H1 (cell line): ENCODE data around the gene COL4A1. TPM values are rescaled to one million over a fixed set of nuclear protein-coding genes. Genes with fewer than 3 reads are reported as not detected.

ENCODE experiments used
- CTCF ChIA-PET: fragments of 300-600 bp; sonication (Branson Sonifier 250); formaldehyde crosslinking; loops from one replicate; lab custom pipeline; 2021; ENCODE audit not compliant: partially characterized antibody; lab: Charles Lee
- POLR2A ChIA-PET: fragments of 300-600 bp; sonication (Branson Sonifier 250); formaldehyde crosslinking; loops from one replicate; lab custom pipeline; 2021; ENCODE audit warnings: inconsistent platforms; ENCODE audit not compliant: partially characterized antibody; lab: Charles Lee
- DNase-seq, 2 experiments: peaks; one replicate each; pipeline versions ENCODE4 v3.0.0 to v3.0.0-alpha.2; 2010 to 2022; ENCODE audit warnings: low spot score in 2 of 2, low read depth in 1 of 2, mixed read lengths in 1 of 2
- FAIRE-seq: peaks from 2 replicates; lab custom pipeline; 2011; peaks lifted over from hg19 to GRCh38; lab: Jason Lieb, UNC
- H2AFZ ChIP-seq: 2 replicates; pipeline ENCODE4 v1.8.1; 2012; ENCODE audit warnings: low read length, inconsistent platforms
- H2AK5ac ChIP-seq: 2 replicates; pipeline ENCODE4 v1.6.1; 2013; ENCODE audit warnings: low read depth, low read length
- H2BK120ac ChIP-seq: replicated peaks from 2 replicates; pipeline ENCODE3; 2013; ENCODE audit warnings: low read depth, low read length, inconsistent platforms
- H2BK12ac ChIP-seq: 2 replicates; pipeline ENCODE4 v1.6.1; 2013; ENCODE audit warnings: low read depth, low read length
- H2BK15ac ChIP-seq: 2 replicates; pipeline ENCODE4 v1.6.1; 2013; ENCODE audit warnings: low read length
- H2BK20ac ChIP-seq: 2 replicates; pipeline ENCODE4 v1.6.1; 2013; ENCODE audit warnings: low read length
- H2BK5ac ChIP-seq: 2 replicates; pipeline ENCODE4 v1.6.1; 2013; ENCODE audit warnings: low read depth, low read length
- H3K14ac ChIP-seq: 2 replicates; pipeline ENCODE4 v1.6.1; 2013; ENCODE audit warnings: inconsistent platforms; ENCODE audit not compliant: insufficient read length
- H3K18ac ChIP-seq: 2 replicates; pipeline ENCODE4 v1.6.1; 2013; ENCODE audit warnings: low read length; ENCODE audit errors: extremely low read depth
- H3K23ac ChIP-seq: 2 replicates; pipeline ENCODE4 v1.6.1; 2013; ENCODE audit warnings: inconsistent platforms; ENCODE audit not compliant: insufficient read length
- H3K23me2 ChIP-seq: 2 replicates; pipeline ENCODE4 v1.6.1; 2013; ENCODE audit warnings: low read depth, low read length
- H3K27ac ChIP-seq: 2 replicates; pipeline ENCODE4 v1.6.1; 2011; ENCODE audit warnings: low read depth, low read length, inconsistent platforms
- H3K27me3 ChIP-seq, 4 experiments: replicated peaks in 1 of 4; 1 replicate in 1 of 4; 2 replicates in 3 of 4; pipeline versions ENCODE4 v1.6.1 to v1.8.1; 2011 to 2013; ENCODE audit warnings: low read length in 3 of 4, mild to moderate bottlenecking in 3 of 4, inconsistent platforms in 2 of 4, mixed read lengths in 2 of 4, moderate library complexity in 1 of 4; ENCODE audit not compliant: control insufficient read depth in 3 of 4, insufficient read depth in 3 of 4; ENCODE audit errors: extremely low read depth in 1 of 4
- H3K36me3 ChIP-seq, 4 experiments: 2 replicates each; pipeline versions ENCODE4 v1.6.1 to v1.8.1; 2011 to 2013; ENCODE audit warnings: mild to moderate bottlenecking in 4 of 4, low read length in 3 of 4, moderate library complexity in 2 of 4, control low read depth in 1 of 4, inconsistent platforms in 1 of 4; ENCODE audit not compliant: insufficient read depth in 4 of 4, control insufficient read depth in 2 of 4
- H3K4ac ChIP-seq: replicated peaks from 2 replicates; pipeline ENCODE3; 2013; ENCODE audit warnings: low read length, low read depth, mixed read lengths, inconsistent platforms; ENCODE audit not compliant: insufficient read length
- H3K4me1 ChIP-seq, 4 experiments: replicated peaks in 1 of 4; 1 replicate in 1 of 4; 2 replicates in 3 of 4; pipeline versions ENCODE4 v1.6.1 to v1.8.1; 2011 to 2013; ENCODE audit warnings: low read length in 3 of 4, inconsistent platforms in 2 of 4, mixed read lengths in 1 of 4; ENCODE audit not compliant: insufficient read depth in 4 of 4, control insufficient read depth in 3 of 4
- H3K4me2 ChIP-seq, 2 experiments: 2 replicates each; pipeline versions ENCODE4 v1.6.1 to v1.8.1; 2011 to 2013; ENCODE audit warnings: low read depth in 2 of 2, low read length in 2 of 2, control low read depth in 1 of 2, inconsistent platforms in 1 of 2, mild to moderate bottlenecking in 1 of 2; ENCODE audit not compliant: insufficient read depth in 1 of 2
- H3K4me3 ChIP-seq, 4 experiments: fragments of 200-600, 300-600 bp in 1 of 4; sonication (generic), shearing (Covaris generic), sonication (Bioruptor Twin) in 1 of 4; 2 replicates each; pipeline versions ENCODE4 v1.5.1 to v1.8.1; 2011 to 2016; ENCODE audit warnings: low read length in 4 of 4, low read depth in 3 of 4, control low read depth in 2 of 4, inconsistent platforms in 2 of 4, mild to moderate bottlenecking in 2 of 4, mixed read lengths in 1 of 4, moderate library complexity in 1 of 4; ENCODE audit not compliant: insufficient read depth in 2 of 4; ENCODE audit errors: extremely low read depth in 1 of 4
- H3K56ac ChIP-seq: replicated peaks from 2 replicates; pipeline ENCODE3; 2013; ENCODE audit warnings: low read depth, mild to moderate bottlenecking, mixed read lengths, low read length, inconsistent platforms; ENCODE audit not compliant: insufficient read length
- H3K79me1 ChIP-seq: 2 replicates; pipeline ENCODE4 v1.6.1; 2013; ENCODE audit warnings: low read depth, low read length, control low read depth
- H3K79me2 ChIP-seq, 2 experiments: 2 replicates each; pipeline versions ENCODE4 v1.6.1 to v1.8.1; 2012 to 2013; ENCODE audit warnings: low read length in 2 of 2, mild to moderate bottlenecking in 2 of 2, inconsistent platforms in 1 of 2; ENCODE audit not compliant: insufficient read depth in 2 of 2, control insufficient read depth in 1 of 2
- H3K9ac ChIP-seq, 4 experiments: replicated peaks in 1 of 4; 1 replicate in 1 of 4; 2 replicates in 3 of 4; pipeline versions ENCODE4 v1.6.1 to v1.8.1; 2011 to 2013; ENCODE audit warnings: low read depth in 3 of 4, low read length in 3 of 4, control low read depth in 2 of 4, mild to moderate bottlenecking in 2 of 4, moderate library complexity in 2 of 4, inconsistent platforms in 1 of 4; ENCODE audit errors: extremely low read depth in 1 of 4
- H3K9me3 ChIP-seq, 2 experiments: 2 replicates each; pipeline versions ENCODE4 v1.6.1 to v1.8.1; 2012 to 2013; ENCODE audit warnings: mild to moderate bottlenecking in 2 of 2, moderate library complexity in 2 of 2, control low read depth in 1 of 2, inconsistent platforms in 1 of 2, low read depth in 1 of 2, low read length in 1 of 2, mixed read lengths in 1 of 2; ENCODE audit not compliant: insufficient read depth in 2 of 2
- H4K20me1 ChIP-seq, 2 experiments: replicated peaks in 1 of 2; 2 replicates each; pipeline versions ENCODE3 to v1.8.1; 2011 to 2013; ENCODE audit warnings: inconsistent platforms in 2 of 2, low read length in 2 of 2, mild to moderate bottlenecking in 1 of 2; ENCODE audit not compliant: insufficient read depth in 2 of 2, control insufficient read depth in 1 of 2
- H4K5ac ChIP-seq: 2 replicates; pipeline ENCODE4 v1.6.1; 2013; ENCODE audit warnings: low read length, low read depth, mixed read lengths, inconsistent platforms; ENCODE audit not compliant: insufficient read length
- H4K8ac ChIP-seq: 2 replicates; pipeline ENCODE4 v1.8.0; 2013; ENCODE audit warnings: mild to moderate bottlenecking, moderate library complexity, low read length, inconsistent platforms; ENCODE audit not compliant: insufficient read depth; ENCODE audit errors: extremely low read depth
- H4K91ac ChIP-seq: replicated peaks from 2 replicates; pipeline ENCODE3; 2013; ENCODE audit warnings: low read length, mixed read lengths, inconsistent platforms; ENCODE audit not compliant: insufficient read length
- BCL11A ChIP-seq, 2 experiments: IDR thresholded peaks; one replicate each; pipeline ENCODE4 v1.6.1; 2011; ENCODE audit warnings: low read depth in 2 of 2, low read length in 2 of 2, mild to moderate bottlenecking in 2 of 2
- CBX8 ChIP-seq: fragments of 300-800, 300-1000 bp; sonication (generic); IDR thresholded peaks from 2 replicates; pipeline ENCODE4 v1.7.1; 2016; ENCODE audit warnings: low read depth, low read length, borderline replicate concordance
- CEBPB ChIP-seq: IDR thresholded peaks from 2 replicates; pipeline ENCODE4 v1.6.1; 2012; ENCODE audit warnings: low read depth, low read length
- CHD2 ChIP-seq: IDR thresholded peaks from 2 replicates; pipeline ENCODE4 v1.6.1; 2012; ENCODE audit warnings: low read length, improper control_type of control experiment
- KDM1A ChIP-seq: fragments of 200-600, 300-600 bp; sonication (generic); IDR thresholded peaks from 2 replicates; pipeline ENCODE4 v1.7.1; 2016; ENCODE audit warnings: mild to moderate bottlenecking, low read length, borderline replicate concordance
- NRF1 ChIP-seq: IDR thresholded peaks from 2 replicates; pipeline ENCODE4 v1.6.1; 2011; ENCODE audit warnings: mild to moderate bottlenecking, low read depth, low read length, improper control_type of control experiment
- PHF8 ChIP-seq: fragments of 200-600 bp; sonication (generic); conservative IDR thresholded peaks from 2 replicates; pipeline ENCODE4 v1.7.1; 2012; ENCODE audit warnings: low read depth, mild to moderate bottlenecking, inconsistent platforms, low read length, moderate library complexity
- RNF2 ChIP-seq: fragments of 200-900, 300-1000 bp; sonication (generic); IDR thresholded peaks from 2 replicates; pipeline ENCODE4 v1.7.1; 2016; ENCODE audit warnings: borderline replicate concordance, low read depth, mild to moderate bottlenecking, antibody characterized with exemption, low read length; ENCODE audit not compliant: poor library complexity, severe bottlenecking; ENCODE audit errors: missing control alignments
- SAP30 ChIP-seq: fragments of 300-600 bp; sonication (generic); IDR thresholded peaks from 2 replicates; pipeline ENCODE4 v1.7.1; 2012; ENCODE audit warnings: low read length, moderate library complexity, mild to moderate bottlenecking, inconsistent platforms; ENCODE audit not compliant: insufficient read depth, insufficient replicate concordance
- SP2 ChIP-seq: IDR thresholded peaks from 2 replicates; pipeline ENCODE4 v1.6.1; 2012; ENCODE audit warnings: mild to moderate bottlenecking, low read length, inconsistent platforms
- SRF ChIP-seq: IDR thresholded peaks from 2 replicates; pipeline ENCODE4 v1.6.1; 2011; ENCODE audit warnings: mild to moderate bottlenecking, low read depth, low read length, moderate library complexity
- TAF1 ChIP-seq: IDR thresholded peaks from 2 replicates; pipeline ENCODE4 v1.6.1; 2011; ENCODE audit warnings: mild to moderate bottlenecking, low read depth, low read length
- YY1 ChIP-seq: IDR thresholded peaks from 2 replicates; pipeline ENCODE4 v1.6.1; 2011; ENCODE audit warnings: low read depth, mild to moderate bottlenecking, low read length
- WGBS, 2 experiments: shearing (Covaris generic) in 1 of 2; methylation state at CpG; one replicate each; pipeline versions ENCODE4 v1.1.6 to v1.1.7; 2013 to 2015; ENCODE audit warnings: low lambda C conversion rate in 2 of 2, mixed read lengths in 2 of 2, inconsistent platforms in 1 of 2, low coverage in 1 of 2, missing lambda C conversion rate in 1 of 2; ENCODE audit not compliant: insufficient replicate concordance in 2 of 2, insufficient coverage in 1 of 2, insufficient read length in 1 of 2; ENCODE audit errors: extremely low coverage in 1 of 2, missing lambda C conversion rate in 1 of 2; 5-methylcytosine and 5-hydroxymethylcytosine counted together
- polyA plus RNA-seq, 7 experiments: library from polyadenylated mRNA; depleted of rRNA in 3 of 7; stranded (reverse) in 5 of 7; unstranded in 2 of 7; fragments of >200 nt in 5 of 7; fragments of 200-250 nt in 2 of 7; gene quantifications; 1 replicate in 5 of 7; 2 replicates in 1 of 7; 4 replicates in 1 of 7; pipeline versions ENCODE4 v1.2.1 to v1.2.3, GENCODE V29; 2011 to 2013; ENCODE audit warnings: missing spikeins in 2 of 7, mixed read lengths in 2 of 7
- total RNA-seq: library from RNA; stranded (reverse); fragmentation: NEBNext Ultra II Directional; extraction: Animal tissue kit (Norgen Biotek cat#: 25700); gene quantifications from 2 replicates; pipeline ENCODE4 v1.2.1, GENCODE V29; 2021

Gene COL4A1
- total and polyA plus RNA-seq, 2 of the 8 experiments (the other 6 are each of a cell fraction or from before 2014, with no cell fraction given) = 30.7 to 82.0 TPM

DNA sequence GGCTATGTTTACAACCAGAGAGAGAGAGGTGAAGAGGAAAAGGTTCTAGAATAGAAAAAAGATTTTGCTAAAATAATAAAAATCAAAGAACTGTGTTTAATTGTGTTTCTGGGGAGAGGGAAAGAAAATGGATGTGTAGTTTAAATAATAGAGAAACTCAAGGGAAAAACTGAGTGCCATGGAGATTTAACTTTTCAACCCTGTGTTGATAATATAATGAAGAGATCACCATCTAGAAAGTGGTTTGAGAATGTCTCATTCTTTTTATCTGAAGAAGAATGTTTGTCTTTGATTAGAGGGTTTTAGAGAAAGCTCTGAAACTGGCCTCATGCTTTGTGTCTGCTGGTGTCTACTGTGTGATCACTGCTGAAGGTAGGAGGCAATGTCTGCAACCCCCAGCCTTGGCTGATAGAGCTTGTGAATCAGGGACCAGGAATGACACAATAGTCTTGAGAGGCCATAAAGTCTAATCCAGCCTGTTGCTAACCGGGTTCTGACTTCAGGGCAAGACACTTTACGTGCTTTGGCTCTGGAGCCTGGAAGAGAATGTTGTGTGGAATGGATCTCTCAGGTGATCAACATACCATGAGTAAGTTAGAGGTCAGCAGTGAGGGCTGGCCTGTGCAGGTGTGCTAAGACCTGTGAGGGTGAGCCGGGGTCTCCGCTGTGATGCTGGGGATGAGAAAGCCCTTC lies 5.5 kb upstream of the COL4A1 start:
- H4K5ac ChIP-seq = no peak overlapping the region
- no peak overlapping the region for H3K4ac ChIP-seq
- CTCF ChIA-PET = interaction anchor here (0.8 to 1.7 kb wide), 5 partner anchors 10 to 47 kb away, joined by 3 to 6 read pairs (median 3); no protein-coding TSS in a partner anchor
- no peak overlapping the region for H3K4me3 ChIP-seq
- peaks cover 17% of the 10 kb centered on the region for H3K23me2 ChIP-seq
- H3K23ac ChIP-seq = no peak overlapping the region
- no peak for FAIRE-seq
- H2BK5ac ChIP-seq = no peak overlapping the region
- no peak for DNase-seq
- H3K9me3 ChIP-seq = no peaks in the 10 kb centered on the region
- no peak overlapping the region for H2BK20ac ChIP-seq
- no peak overlapping the region for H2BK15ac ChIP-seq
- no peak overlapping the region for H4K91ac ChIP-seq
- peaks cover 3 to 6% (median 5%) of the 10 kb centered on the region in 4 experiments; a peak in 5 of 7 replicates for H3K4me1 ChIP-seq
- no peak overlapping the region; a peak in 1 of 7 replicates for H3K9ac ChIP-seq
- H4K20me1 ChIP-seq = peaks cover 5 to 19% of the 10 kb centered on the region in 2 experiments
- peaks cover 11% of the 10 kb centered on the region for H3K79me1 ChIP-seq
- no peak overlapping the region for H2AK5ac ChIP-seq
- H3K14ac ChIP-seq = no peak overlapping the region
- H3K56ac ChIP-seq = no peak overlapping the region
- POLR2A ChIA-PET = interaction anchor here (0.6 to 0.9 kb wide), 2 partner anchors 14 to 29 kb away, joined by 3 read pairs; no protein-coding TSS in a partner anchor
- H3K27ac ChIP-seq = no peak overlapping the region
- no peak overlapping the region for H3K4me2 ChIP-seq
- H2BK12ac ChIP-seq = no peak overlapping the region
- H3K27me3 ChIP-seq = peaks cover 0 to 16% (median 9%) of the 10 kb centered on the region in 4 experiments; a peak in 5 of 7 replicates
- no peak overlapping the region for H4K8ac ChIP-seq
- peaks cover 5 to 19% of the 10 kb centered on the region in 2 experiments; a peak in 3 of 4 replicates for H3K79me2 ChIP-seq
- no peak overlapping the region for H3K18ac ChIP-seq
- no peak overlapping the region for H2BK120ac ChIP-seq
- no peak overlapping the region for H2AFZ ChIP-seq
- H3K36me3 ChIP-seq = peaks cover 2 to 10% (median 4%) of the 10 kb centered on the region in 4 experiments; a peak in 4 of 8 replicates
- WGBS, 2 experiments = 91% methylated on average over 4 of the region's 4 CpGs; no CpG with 5 or more reads in 1 of the 2 experiments
- no peak for TF ChIP-seq BCL11A (IDR thresholded peaks at IDR 0.05; ENCODE audit: low read depth in 2 of 2, low read length in 2 of 2)
- TF ChIP-seq NRF1 = no peak
- TF ChIP-seq CHD2 = no peak
- no peak for TF ChIP-seq SRF
- TF ChIP-seq SP2 = no peak
- TF ChIP-seq YY1 = no peak
- no peak for TF ChIP-seq CEBPB
- no peak for TF ChIP-seq SAP30
- TF ChIP-seq TAF1 = no peak
- TF ChIP-seq KDM1A = no peak
- no peak for TF ChIP-seq CBX8
- no peak for TF ChIP-seq PHF8
- TF ChIP-seq RNF2 = no peak
